HG03196 (cell line): Measurements from ENCODE around the gene CDS1.
"Not testable (repeated sequence)": the region's sequence is repeated elsewhere in the genome, so short reads cannot be mapped to it uniquely, and the experiment has no call there.

Experiments
- ATAC-seq: cut with Tn5 transposase; IDR thresholded peaks from one replicate; pipeline ENCODE4 v1.9.1; 2021; ENCODE audit not compliant: unreplicated experiment

CDS1 gene

GRCh38 chr4:84669201-84669600 lies 86.3 kb downstream of the CDS1 start:
- no peak for ATAC-seq

DNA sequence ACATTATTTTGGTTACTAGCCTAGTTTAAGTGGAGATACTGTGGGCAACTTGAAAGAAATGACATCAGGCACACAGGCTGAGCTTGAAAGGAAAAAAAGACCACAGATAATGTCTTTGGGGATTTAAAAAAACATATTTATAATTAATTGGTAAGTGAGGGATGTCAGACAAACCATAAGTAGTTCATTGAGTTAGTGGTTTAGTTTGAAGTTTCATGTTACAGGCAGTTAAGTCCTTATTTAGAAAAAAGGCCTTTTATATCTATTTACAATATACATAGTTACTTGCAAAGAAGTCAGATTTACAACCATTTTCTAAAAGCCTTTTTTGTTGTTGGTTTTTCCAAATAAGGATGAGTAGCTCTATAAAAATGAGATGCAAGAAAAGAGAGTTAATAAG lies 89.2 kb downstream of the CDS1 start:
- no peak for ATAC-seq

- no peak for ATAC-seq
Measured at GRCh38 chr4:84673475-84674240, 90.7 kb downstream of the CDS1 start.

- ATAC-seq = no peak
Measured at GRCh38 chr4:84677093-84677492, 94.2 kb downstream of the CDS1 start.

DNA sequence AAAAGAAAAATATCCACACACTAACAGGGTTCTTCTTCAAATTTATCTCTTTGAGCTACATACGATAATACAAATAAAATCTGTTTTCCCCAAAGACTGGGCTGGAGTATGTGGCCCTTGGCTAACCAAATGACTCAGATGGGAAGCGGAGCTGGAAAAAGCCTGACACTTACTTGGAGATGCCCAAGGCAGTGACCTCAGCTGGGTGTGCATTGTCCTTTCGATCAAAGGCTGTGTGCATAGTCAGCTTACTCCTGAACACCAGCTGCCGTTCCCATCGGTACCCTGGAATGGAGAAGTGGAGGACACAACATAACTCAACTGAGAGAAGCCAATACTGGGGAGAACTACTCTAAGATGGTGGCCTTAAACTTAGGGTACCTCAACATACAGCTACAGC lies 95.1 kb downstream of the CDS1 start:
- ATAC-seq = no peak

GRCh38 chr4:84678976-84679744 lies 96.2 kb downstream of the CDS1 start:
- ATAC-seq = no peak

DNA sequence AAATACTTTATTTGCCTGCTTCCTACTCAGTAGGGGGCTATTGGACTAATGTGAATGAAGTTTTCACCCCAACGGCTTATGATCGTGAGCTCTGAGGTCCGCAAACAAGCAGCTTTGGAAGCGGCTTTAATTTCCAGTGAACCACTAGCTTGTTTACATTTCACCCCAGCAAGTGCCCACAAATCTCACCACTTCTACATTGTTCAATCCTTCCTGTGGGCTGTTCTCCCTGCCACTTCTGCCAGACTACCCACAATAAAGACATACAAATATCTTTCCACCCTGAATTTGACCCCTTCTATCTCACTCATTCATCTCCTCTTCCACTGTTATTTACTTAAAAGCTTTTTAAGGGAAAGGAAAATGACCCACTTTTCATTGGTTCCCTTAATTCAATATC lies 98.0 kb downstream of the CDS1 start:
- no peak for ATAC-seq

DNA sequence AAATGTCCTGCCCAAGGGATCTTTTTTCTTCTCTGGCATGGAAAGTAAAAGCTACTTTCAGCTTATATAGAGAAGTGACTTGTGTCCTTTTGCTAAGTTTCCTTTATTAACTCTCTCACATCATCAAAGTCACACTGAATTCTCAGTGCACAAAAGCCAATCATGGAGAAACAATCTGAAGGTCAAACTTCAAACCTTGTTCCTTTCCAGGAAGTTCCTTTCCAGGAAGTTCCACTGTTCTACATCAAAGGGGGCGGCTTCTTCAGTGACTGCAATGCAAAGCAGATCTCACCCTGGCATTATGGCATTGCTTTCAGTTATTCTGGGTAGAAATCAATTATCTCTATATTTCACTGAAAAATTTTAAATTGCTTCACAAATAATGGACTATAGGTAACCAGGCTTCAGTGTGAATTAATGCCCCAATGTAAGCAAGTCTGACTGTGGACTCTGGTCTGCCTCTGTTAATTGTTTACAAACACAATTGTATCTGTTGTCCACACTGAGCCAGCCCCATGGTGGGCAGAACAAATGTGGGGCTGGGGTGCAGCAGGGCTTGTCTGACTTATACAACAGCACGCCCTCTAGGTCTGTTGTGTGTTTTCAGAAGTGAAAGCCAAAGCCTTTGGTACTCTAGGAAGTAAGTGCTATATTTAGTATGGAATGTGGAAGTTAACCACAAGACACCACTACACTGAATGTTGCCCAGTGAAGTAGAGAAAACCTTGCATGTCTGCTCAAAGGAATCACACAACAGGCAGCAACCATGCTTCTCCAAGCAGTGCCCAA lies 98.8 kb downstream of the CDS1 start:
- no peak for ATAC-seq

- not testable (repeated sequence) for ATAC-seq
Measured at GRCh38 chr4:84682661-84683060, 99.7 kb downstream of the CDS1 start.

GRCh38 chr4:84683064-84683850 lies 100.3 kb downstream of the CDS1 start:
- no peak for ATAC-seq

DNA sequence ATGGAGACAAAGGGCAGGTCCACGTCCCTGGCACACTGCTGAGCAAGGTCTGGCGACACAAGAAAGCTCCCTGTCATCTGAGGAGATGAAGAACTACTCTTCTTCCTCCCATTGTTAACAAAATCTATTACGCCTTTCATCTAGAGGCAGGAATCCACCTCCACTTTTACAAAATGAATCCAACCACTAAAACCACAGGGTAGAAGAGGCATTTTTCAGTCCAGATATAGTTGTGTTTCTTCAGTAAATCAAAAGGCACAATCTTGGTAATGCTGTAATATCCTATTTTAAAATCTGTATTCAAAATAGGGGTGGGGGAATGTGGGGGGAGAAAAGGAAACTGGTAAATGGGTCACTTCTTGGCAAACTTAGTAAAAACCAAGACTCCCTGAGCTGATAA lies 101.4 kb downstream of the CDS1 start:
- no peak for ATAC-seq

- no peak for ATAC-seq
Measured at GRCh38 chr4:84685105-84685504, 102.2 kb downstream of the CDS1 start.

DNA sequence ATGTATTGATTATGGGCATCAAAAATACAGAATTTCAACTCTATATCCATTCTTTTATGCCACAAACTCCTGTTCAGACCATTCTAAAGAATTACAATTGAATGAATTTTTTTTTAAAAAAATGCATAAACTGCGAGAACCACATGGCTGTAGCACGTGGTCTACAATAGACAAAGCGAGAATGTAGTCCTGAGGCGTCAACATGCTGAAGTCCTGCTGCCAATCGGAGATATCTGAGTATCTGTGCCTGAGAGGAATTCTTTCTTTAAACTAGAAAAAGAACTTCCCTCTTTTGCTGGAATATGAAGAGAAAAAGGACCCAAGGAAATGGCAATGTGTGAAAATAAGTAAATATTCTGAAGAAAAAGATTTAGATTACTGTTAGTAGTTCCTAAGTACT lies 105.7 kb downstream of the CDS1 start:
- ATAC-seq = no peak

DNA sequence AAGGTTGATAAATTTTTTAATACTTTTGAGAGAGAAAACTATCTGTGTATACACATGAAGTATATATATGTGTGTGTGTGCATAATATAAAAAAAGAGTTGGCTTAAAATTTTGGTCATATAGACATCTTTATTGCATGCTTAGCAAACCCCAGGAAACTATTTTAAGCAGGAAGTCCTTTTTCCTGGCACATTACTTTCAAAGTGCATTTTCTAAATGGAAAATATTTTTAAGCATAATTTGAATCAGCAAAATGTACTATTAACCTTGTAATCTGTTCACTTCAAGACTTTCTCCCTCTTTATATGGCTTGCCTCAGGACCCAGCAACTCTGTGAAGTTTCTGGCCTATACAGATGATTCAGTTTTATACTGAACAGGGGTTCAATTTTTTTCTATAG lies 106.3 kb downstream of the CDS1 start:
- ATAC-seq = no peak

GRCh38 chr4:84690481-84690880 lies 107.6 kb downstream of the CDS1 start:
- no peak for ATAC-seq

GRCh38 chr4:84691170-84691691 lies 108.3 kb downstream of the CDS1 start:
- no peak for ATAC-seq

- no peak for ATAC-seq
Measured at GRCh38 chr4:84691800-84692199, 108.9 kb downstream of the CDS1 start.

DNA sequence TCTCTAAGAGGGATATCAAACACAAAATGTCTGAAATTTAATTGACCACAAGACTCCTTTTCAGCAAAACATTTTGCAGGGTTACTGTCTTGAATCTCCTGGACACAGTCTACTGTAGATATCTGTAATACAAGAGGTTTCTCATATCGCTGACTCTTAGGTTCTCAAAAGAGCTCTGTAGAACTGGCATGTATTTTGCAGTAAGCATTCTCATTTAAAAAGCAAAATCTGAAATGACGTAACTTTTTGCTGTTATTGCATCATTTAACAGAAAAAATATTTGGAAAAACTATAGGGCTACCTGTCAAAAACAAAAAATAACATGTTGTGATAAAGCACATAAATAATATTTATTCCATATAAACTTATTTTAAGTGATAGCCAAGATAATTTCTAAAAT lies 114.2 kb downstream of the CDS1 start:
- no peak for ATAC-seq

- ATAC-seq = no peak
Measured at GRCh38 chr4:84697615-84698201, 114.8 kb downstream of the CDS1 start.

- no peak for ATAC-seq
Measured at GRCh38 chr4:84699001-84699671, 116.2 kb downstream of the CDS1 start.
